Measurements from ENCODE around the gene EPAS1.

DNA sequence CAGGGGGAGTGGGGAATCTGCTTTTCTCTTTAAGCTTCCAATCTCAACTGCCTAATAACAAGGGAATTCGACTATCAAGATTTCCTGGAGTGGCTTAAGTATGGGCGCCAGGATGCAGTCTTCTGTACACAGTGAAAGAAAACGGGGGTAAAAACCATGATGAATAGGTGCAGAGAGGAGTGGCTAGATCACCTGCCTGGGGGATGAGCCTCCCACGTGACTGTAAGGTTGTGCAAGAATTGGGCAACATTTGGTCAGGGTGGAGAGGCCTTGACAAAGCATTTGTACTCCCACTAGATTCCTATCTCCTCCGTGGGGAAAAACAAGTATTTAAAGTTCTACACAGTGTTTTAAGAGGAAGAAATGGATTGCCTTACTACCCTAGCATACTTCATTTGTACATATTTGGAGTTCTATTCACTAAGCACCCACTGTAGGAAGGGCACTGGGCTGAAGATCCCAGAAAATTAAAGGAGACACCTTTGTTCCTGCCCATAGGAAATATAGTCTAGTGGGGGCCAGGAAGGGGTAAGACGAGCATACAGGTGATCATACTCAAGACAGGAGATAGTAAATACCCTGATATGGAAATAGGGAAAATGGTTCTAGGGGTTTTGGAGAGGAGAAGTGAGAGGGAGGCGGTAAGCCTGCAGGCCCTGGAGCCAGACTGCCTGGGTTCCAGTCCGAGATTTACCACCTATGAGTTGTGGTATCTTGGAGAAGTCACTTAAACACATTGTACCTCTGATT, 29.2 kb downstream of the EPAS1 start:
- TF ChIP-seq, protein P1, sequence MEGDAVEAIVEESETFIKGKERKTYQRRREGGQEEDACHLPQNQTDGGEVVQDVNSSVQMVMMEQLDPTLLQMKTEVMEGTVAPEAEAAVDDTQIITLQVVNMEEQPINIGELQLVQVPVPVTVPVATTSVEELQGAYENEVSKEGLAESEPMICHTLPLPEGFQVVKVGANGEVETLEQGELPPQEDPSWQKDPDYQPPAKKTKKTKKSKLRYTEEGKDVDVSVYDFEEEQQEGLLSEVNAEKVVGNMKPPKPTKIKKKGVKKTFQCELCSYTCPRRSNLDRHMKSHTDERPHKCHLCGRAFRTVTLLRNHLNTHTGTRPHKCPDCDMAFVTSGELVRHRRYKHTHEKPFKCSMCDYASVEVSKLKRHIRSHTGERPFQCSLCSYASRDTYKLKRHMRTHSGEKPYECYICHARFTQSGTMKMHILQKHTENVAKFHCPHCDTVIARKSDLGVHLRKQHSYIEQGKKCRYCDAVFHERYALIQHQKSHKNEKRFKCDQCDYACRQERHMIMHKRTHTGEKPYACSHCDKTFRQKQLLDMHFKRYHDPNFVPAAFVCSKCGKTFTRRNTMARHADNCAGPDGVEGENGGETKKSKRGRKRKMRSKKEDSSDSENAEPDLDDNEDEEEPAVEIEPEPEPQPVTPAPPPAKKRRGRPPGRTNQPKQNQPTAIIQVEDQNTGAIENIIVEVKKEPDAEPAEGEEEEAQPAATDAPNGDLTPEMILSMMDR (IDR thresholded peaks at IDR 0.05): no peak
- TF ChIP-seq EP300 (IDR thresholded peaks at IDR 0.05): no peak

All from stomach (tissue), 4 donors.